SK-N-SH (cell line): ENCODE results near the gene SDC3.

Experiments used
- ELF1 ChIP-seq: IDR thresholded peaks from 2 replicates; pipeline ENCODE4 v1.4.0; 2012
- EP300 ChIP-seq, 2 experiments: IDR thresholded peaks; 2 replicates each; pipeline versions ENCODE4 v1.4.0 to v1.6.1; 2012; ENCODE audit warnings: borderline replicate concordance in 1 of 2, low read depth in 1 of 2, low read length in 1 of 2
- GABPA ChIP-seq: IDR thresholded peaks from 2 replicates; pipeline ENCODE4 v1.4.0; 2012; ENCODE audit warnings: low read depth, mild to moderate bottlenecking
- MAX ChIP-seq: IDR thresholded peaks from 2 replicates; pipeline ENCODE4 v1.4.0; 2012; ENCODE audit warnings: low read depth
- MXI1 ChIP-seq: IDR thresholded peaks from 2 replicates; pipeline ENCODE4 v1.6.1; 2012; ENCODE audit warnings: mild to moderate bottlenecking, low read depth, low read length, improper control_type of control experiment
- NRF1 ChIP-seq: IDR thresholded peaks from 2 replicates; pipeline ENCODE4 v1.6.1; 2012; ENCODE audit warnings: low read depth, mild to moderate bottlenecking, low read length
- POLR2AphosphoS5 ChIP-seq: IDR thresholded peaks from 2 replicates; pipeline ENCODE4 v1.6.1; 2012; ENCODE audit warnings: low read depth, low read length
- RCOR1 ChIP-seq: fragments of 150-350 bp; IDR thresholded peaks from 2 replicates; pipeline ENCODE4 v1.6.1; 2017; ENCODE audit warnings: antibody characterized with exemption, low read length
- RFX5 ChIP-seq: IDR thresholded peaks from 2 replicates; pipeline ENCODE4 v1.6.1; 2012; ENCODE audit warnings: mild to moderate bottlenecking, improper control_type of control experiment, low read length
- TAF1 ChIP-seq: IDR thresholded peaks from 2 replicates; pipeline ENCODE4 v1.6.1; 2012; ENCODE audit warnings: low read depth, mild to moderate bottlenecking, low read length, moderate library complexity, borderline replicate concordance
- USF2 ChIP-seq: fragments of 150-350 bp; IDR thresholded peaks from 2 replicates; pipeline ENCODE4 v1.6.1; 2017; ENCODE audit warnings: antibody characterized with exemption, low read length, low read depth, borderline replicate concordance
- TF ChIP-seq, protein P1 (sequence below): fragments of 200-600 bp; sonication (generic); IDR thresholded peaks from 2 replicates; pipeline ENCODE4 v1.6.1; 2017; ENCODE audit warnings: antibody characterized with exemption, mild to moderate bottlenecking, moderate library complexity
- TF ChIP-seq, protein P2 (sequence below): IDR thresholded peaks from 2 replicates; pipeline ENCODE4 v1.6.1; 2012; ENCODE audit warnings: mild to moderate bottlenecking, low read depth, low read length, moderate library complexity

DNA sequence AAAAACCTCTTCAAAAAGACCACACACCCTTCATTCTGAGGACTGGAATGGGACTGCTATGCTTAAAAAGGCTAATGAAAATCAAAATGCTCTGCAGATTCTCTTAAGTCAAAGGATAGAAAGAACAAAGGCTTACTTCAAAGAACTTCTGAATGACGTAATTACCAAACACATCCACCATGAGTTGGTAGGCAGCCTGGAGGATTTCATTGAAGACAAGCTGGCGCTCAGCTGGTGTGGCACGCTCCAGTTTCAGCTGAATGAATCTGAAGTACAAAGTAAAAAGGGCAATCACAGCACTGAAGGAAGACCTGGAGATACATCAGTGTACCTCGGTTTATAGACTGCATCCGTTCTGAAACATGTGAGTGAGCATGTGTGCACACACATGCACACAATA lies 43.5 kb upstream of the SDC3 start:
- TF ChIP-seq, protein P1, sequence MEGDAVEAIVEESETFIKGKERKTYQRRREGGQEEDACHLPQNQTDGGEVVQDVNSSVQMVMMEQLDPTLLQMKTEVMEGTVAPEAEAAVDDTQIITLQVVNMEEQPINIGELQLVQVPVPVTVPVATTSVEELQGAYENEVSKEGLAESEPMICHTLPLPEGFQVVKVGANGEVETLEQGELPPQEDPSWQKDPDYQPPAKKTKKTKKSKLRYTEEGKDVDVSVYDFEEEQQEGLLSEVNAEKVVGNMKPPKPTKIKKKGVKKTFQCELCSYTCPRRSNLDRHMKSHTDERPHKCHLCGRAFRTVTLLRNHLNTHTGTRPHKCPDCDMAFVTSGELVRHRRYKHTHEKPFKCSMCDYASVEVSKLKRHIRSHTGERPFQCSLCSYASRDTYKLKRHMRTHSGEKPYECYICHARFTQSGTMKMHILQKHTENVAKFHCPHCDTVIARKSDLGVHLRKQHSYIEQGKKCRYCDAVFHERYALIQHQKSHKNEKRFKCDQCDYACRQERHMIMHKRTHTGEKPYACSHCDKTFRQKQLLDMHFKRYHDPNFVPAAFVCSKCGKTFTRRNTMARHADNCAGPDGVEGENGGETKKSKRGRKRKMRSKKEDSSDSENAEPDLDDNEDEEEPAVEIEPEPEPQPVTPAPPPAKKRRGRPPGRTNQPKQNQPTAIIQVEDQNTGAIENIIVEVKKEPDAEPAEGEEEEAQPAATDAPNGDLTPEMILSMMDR: no peak
- no peak for TF ChIP-seq POLR2AphosphoS5
- TF ChIP-seq, protein P2, sequence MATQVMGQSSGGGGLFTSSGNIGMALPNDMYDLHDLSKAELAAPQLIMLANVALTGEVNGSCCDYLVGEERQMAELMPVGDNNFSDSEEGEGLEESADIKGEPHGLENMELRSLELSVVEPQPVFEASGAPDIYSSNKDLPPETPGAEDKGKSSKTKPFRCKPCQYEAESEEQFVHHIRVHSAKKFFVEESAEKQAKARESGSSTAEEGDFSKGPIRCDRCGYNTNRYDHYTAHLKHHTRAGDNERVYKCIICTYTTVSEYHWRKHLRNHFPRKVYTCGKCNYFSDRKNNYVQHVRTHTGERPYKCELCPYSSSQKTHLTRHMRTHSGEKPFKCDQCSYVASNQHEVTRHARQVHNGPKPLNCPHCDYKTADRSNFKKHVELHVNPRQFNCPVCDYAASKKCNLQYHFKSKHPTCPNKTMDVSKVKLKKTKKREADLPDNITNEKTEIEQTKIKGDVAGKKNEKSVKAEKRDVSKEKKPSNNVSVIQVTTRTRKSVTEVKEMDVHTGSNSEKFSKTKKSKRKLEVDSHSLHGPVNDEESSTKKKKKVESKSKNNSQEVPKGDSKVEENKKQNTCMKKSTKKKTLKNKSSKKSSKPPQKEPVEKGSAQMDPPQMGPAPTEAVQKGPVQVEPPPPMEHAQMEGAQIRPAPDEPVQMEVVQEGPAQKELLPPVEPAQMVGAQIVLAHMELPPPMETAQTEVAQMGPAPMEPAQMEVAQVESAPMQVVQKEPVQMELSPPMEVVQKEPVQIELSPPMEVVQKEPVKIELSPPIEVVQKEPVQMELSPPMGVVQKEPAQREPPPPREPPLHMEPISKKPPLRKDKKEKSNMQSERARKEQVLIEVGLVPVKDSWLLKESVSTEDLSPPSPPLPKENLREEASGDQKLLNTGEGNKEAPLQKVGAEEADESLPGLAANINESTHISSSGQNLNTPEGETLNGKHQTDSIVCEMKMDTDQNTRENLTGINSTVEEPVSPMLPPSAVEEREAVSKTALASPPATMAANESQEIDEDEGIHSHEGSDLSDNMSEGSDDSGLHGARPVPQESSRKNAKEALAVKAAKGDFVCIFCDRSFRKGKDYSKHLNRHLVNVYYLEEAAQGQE: no peak
- TF ChIP-seq RFX5: no peak
- no peak for TF ChIP-seq USF2
- TF ChIP-seq EP300 (IDR thresholded peaks at IDR 0.05; ENCODE audit: borderline replicate concordance in 1 of 2, low read depth in 1 of 2, low read length in 1 of 2): no peak
- TF ChIP-seq MAX: no peak
- no peak for TF ChIP-seq TAF1
- TF ChIP-seq ELF1: no peak
- no peak for TF ChIP-seq MXI1
- TF ChIP-seq GABPA: no peak
- no peak for TF ChIP-seq RCOR1
- TF ChIP-seq NRF1: no peak
